ENCODE data around the gene ZNF627.
"Not testable (repeated sequence)": the region's sequence is repeated elsewhere in the genome, so short reads cannot be mapped to it uniquely, and the experiment has no call there.

The ZNF627 gene

DNA sequence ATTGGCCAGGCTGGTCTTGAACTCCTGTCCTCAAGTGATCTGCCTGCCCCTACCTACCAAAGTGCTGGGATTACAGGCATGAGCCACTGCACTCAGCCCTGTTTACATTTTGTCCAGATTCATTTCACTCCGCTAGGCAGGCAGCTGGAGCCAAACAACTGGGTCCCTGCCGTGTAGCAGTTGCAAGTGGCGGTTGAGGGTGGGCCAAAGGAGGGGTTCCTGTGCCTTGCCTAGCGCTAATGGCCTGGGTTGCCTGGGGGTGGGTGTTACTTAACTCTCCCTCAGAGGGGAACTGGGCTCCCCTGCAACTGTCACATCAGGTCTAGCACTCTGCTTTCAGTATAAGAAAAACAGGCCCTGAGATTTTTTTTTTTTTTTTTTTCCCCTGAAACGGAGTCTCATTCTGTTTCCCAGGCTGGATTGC is 27.2 kb upstream of the ZNF627 start:
- DNase-seq: no peak
- in situ Hi-C loops (cut with HindIII; ENCODE audit: low pct_ligation_motif_present, low pct_unique_long_range_greater_than_20kb, low sequenced_read_pairs): no loop called here

DNA sequence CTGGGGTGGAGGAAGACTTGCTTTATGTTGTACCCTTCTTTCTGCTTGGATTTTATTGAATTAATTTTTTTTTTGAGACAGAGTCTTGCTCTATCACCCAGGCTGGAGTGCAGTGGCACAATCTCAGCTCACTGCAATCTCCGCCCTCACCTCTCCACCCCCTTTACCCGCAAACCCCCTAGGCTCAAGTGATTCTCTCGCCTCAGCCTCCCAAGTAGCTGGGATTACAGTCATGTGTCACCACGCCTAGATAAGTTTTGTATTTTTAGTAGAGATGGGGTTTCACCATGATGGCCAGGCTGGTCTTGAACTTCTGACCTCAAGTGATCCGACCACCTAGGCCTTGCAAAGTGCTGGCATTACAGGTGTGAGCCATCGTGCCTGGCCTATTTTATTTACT is 23.9 kb upstream of the ZNF627 start:
- in situ Hi-C loops (cut with HindIII; ENCODE audit: low pct_ligation_motif_present, low pct_unique_long_range_greater_than_20kb, low sequenced_read_pairs); DNase-seq: not testable (repeated sequence)

DNA sequence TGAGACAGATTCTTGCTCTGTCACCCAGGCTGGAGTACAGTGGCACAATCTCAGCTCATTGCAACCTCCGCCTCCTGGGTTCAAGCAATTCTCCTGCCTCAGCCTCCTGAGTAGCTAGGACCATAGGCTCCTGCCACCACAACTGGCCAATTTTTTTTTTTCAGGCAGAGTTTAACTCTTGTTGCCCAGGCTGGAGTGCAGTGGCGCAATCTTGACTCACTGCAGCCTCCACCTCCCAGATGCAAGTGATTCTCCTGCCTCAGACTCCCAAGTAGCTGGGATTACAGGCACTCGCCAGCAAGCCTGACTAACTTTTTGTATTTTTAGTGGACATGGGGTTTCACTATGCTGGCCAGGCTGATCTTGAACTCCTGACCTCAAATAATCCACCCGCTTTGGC is 23.5 kb upstream of the ZNF627 start:
- DNase-seq; in situ Hi-C loops (cut with HindIII; ENCODE audit: low pct_ligation_motif_present, low pct_unique_long_range_greater_than_20kb, low sequenced_read_pairs): not testable (repeated sequence)

DNA sequence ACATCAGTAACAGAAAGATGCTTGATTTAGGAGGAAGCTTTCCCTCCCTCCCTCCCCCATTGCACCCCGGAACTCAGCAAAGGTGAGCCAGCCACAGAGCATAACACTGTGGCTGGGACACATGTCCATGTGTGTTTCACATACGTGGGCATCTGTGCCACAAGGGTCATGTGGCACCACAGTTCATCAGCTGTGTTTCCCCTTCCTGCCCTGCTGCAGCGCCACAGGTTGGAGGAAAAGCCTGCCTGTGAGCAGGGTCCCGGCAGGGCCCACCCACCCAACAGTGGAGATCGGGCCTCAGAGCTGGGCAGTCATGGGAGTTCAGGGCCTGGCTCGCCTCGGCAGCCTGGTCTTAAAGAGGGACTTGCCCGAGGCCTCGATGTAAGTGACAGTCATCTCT is 22.6 kb upstream of the ZNF627 start:
- DNase-seq: no peak
- in situ Hi-C loops (cut with HindIII; ENCODE audit: low pct_ligation_motif_present, low pct_unique_long_range_greater_than_20kb, low sequenced_read_pairs): no loop called here

DNA sequence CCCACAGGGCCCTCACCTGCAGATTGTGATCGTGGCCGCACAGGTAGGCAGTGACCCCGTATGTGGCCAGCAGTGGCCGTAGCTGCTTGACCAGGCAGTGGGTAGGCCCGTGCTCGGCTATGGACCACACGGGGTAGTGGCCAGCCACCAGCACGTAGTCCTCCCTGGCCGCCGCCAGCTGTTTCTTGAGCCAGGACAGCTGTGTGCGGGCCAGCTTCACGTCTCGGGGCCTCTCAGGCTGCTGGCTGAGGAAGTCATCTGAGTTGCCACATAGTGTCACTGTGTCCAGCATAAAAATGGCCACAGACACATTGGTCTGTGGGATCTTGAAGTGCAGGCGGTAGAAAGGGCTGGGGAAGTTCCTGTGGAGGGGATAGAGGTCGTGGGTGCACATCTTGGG is 21.1 kb upstream of the ZNF627 start:
- DNase-seq: no peak
- in situ Hi-C loops (cut with HindIII; ENCODE audit: low pct_ligation_motif_present, low pct_unique_long_range_greater_than_20kb, low sequenced_read_pairs): no loop called here

DNA sequence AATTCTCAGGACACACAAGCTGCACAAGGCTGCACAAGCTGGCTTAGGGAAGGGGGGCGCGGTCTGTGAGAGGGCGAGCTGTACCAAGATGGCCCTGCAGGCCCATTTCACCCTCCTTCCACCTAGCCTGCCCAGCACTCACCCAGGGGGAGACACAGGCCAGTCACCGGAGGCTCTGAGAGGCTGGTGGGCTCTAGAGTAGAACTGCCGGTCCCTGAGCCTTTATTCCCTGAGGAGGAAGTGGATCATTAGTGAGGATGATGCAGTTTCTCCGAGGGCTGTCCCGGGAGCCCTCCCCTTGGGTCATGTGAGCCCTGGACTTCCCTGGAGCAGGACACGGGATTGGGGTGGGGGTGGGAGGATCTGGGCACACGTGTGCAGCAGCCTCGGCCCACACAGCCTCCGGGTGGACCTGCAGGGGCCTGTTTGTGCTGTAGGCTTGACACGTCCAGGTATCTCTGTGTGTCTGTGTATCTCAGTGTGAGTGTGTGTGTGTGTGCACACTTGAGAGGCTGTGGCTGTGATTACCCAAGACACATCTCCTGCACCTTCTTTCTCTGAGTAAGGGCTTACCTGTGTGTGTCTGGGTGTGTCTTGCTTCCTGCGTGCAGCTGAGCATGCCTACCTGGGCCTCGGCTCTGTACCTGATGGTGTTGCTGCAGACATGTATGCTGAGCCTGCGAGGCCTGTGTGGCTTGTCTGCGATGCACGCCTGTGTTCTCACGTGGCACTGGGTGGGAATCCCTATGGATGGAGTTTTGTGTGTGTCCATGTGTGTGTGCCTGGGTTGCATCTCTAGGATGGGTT is 19.6 kb upstream of the ZNF627 start, which contains the start of gene ACP5:
Gene ACP5, minus strand, starts transcription at position 195 of the 807 bp plus-strand sequence. CDS start 328 bp downstream, outside the sequence.
- in situ Hi-C loops (cut with HindIII; ENCODE audit: low pct_ligation_motif_present, low pct_unique_long_range_greater_than_20kb, low sequenced_read_pairs): no loop called here
- no peak for DNase-seq

DNA sequence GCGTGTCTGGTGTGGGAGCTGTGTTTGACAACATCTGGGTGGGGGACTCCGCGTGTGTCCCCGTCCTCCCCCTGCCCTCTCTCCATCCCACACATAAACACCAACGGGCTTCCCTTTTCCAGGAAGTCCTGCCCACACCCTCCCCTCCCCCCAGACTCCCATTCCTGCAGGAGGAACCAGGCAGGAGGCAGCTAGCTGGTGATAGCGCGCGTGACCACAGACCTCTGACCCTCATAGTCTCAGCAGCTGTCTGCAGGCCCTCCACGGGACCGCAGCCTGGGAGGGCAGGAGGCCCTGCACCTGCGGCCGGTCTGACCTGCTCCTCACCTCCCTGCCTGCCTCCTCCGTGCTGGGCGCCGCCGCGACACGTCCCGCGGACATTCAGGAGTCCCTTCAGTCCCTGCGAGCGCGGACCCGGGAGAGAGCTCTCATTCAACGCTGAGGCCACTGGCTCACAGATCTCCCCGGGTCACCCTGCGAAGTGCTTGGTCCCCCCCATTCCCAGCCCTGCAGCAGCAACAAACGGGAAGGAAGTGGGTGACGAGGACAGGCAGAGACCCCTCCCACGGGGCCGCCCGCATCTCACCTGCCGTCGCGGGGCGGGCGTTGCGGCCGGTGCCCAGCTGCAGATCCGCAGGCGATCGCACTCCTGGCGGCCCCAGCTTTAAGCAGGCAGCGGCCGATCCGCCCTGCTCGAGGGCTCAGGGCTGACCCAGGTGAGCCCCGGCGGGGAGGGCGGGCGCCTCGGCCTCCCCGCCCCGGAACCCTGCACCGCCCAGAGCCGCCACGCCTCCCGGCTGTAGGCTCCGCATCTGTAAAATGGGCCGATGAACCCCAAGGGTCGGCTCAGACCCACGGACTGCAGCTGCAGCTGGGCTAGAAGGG is 18.8 kb upstream of the ZNF627 start:
- in situ Hi-C loops (cut with HindIII; ENCODE audit: low pct_ligation_motif_present, low pct_unique_long_range_greater_than_20kb, low sequenced_read_pairs): no loop called here
- no peak for DNase-seq

DNA sequence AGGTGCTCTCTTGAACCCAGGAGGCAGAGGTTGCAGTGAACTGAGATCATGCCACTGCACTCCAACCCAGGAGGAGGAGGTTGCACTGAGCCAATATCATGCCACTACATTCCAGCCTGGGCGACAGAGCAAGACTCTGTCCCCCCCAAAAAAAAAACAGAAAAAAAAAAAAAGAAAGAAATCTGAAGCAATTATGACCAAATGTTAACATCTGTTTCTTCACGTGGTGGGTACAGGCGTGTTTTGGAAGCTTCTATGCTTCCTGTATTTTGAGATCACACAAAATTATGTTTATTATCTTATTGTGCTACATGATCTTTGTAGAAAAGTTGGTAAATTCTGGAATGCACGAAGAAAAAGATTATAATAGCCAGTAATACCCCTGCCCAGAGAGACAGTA is 17.2 kb upstream of the ZNF627 start:
- in situ Hi-C loops (cut with HindIII; ENCODE audit: low pct_ligation_motif_present, low pct_unique_long_range_greater_than_20kb, low sequenced_read_pairs): no loop called here
- no peak for DNase-seq

DNA sequence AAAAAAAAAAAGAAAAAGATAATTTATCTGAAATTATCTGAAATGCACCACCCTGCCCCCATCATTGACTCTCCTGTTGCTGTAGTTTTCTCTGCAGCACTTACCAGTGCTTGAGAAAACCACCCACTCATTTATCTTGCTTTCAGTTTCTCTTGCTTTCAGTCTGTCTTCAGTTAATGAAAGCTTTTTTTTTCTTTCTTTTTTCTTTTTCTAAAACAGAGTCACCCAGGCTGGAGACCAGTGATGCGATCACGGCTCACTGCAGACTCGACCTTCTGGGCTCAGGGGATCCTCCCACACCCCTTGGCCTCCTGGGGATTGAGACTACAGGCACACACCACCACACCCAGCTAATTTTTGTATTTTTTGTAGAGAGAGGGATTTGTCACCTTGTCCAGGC is 15.5 kb upstream of the ZNF627 start:
- in situ Hi-C loops (cut with HindIII; ENCODE audit: low pct_ligation_motif_present, low pct_unique_long_range_greater_than_20kb, low sequenced_read_pairs): no loop called here
- DNase-seq: no peak

DNA sequence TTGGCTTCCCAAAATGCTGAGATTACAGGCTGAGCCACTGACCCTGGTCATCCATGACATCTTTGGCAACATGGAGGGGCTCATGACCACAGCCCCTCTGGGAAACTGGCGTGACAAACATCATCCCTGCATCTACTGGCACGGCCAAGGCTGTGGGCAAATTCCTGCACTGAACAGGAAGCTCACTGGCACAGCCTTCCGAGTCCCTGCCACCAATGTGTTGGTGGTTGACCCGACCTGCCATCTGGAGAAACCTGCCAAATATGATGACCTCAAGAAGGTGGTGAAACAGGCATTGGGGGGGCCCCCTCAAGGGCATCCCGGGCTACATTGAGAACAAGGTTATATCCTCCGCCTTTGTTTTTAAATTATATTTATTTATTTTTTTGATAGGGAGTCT is 11.0 kb upstream of the ZNF627 start:
- in situ Hi-C loops (cut with HindIII; ENCODE audit: low pct_ligation_motif_present, low pct_unique_long_range_greater_than_20kb, low sequenced_read_pairs): no loop called here
- no peak for DNase-seq

DNA sequence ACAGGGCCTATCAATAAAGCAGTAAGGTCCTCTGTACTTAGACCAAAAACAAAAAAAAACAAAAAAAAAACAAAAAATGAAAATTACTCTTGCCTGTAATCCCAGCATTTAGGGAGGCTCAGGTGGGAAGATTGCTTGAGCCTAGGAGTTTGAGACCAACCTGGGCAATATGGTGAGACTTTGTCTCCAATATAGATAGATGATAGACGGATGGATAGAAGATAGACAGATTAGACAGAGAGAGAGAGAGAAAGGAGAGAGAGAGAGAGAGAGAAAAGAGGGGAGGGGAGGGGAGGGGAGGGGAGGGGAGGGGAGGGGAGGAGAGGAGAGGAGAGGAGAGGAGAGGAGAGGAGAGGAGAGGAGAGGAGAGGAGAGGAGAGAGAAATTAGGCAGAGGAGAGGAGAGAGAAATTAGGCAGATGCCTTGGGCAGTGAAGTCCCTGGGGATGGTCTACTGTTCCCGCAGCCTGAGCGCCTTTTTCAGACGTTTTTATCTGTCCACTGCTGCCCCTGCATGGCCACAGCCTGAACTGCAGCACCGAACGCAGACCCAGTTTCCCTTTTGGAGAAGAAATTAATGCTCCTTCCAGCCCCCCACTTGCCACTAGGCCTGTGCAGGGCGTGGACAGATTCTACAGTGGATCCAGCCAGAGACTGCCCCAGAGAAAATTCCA is 9.8 kb upstream of the ZNF627 start:
- peak; percentile 50 for DNase-seq
- in situ Hi-C loops (cut with HindIII; ENCODE audit: low pct_ligation_motif_present, low pct_unique_long_range_greater_than_20kb, low sequenced_read_pairs): no loop called here

DNA sequence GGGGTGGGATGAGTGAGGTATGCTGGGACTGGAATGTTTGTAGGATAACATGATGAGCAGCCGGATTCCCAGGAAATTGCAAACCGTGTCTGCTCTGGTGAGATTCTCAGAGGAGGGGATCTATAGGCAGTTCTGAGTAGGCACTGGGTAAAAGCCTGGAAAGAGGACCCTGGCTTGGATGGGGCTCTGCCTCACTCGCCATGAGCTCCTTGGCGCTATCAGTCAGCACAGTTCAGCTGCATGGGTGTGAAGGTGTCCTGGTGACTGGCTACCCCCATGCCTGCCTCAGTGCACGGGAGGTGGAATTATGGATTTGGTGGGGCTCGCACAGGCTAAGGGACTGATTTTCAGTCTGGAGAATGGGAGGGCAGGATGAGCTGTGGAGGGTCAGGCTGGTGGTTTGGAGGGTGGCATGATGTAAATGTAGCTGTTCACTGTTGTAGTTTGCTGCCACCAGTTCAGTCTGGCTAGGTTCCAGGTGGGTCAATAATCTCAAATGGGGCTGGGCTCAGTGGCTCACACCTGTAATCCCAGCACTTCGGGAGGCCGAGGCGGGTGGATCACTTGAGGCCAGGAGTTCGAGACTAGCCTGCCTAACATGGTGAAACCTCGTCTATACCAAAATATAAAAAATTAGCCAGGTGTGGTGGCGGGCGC is 9.2 kb upstream of the ZNF627 start:
- in situ Hi-C loops (cut with HindIII; ENCODE audit: low pct_ligation_motif_present, low pct_unique_long_range_greater_than_20kb, low sequenced_read_pairs): no loop called here
- no peak for DNase-seq

DNA sequence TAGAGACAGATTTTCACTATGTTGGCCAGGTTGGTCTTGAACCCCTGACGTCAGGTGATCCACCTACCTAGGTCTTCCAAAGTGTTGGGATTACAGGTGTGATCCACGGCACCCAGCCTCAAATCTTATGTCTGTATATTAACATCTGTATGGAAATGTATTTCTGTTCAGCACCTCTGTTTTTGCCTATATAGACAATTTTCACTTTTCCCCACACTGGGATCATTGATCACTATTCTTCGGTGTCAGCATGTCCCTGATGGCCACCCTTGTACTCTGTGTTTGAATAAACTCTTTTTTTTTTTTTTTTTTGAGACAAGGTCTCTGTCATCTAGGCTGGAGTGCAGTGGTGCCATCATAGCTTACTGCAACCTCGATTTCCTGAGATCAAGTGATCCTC is 3.2 kb upstream of the ZNF627 start:
- no peak for DNase-seq
- in situ Hi-C loops (cut with HindIII; ENCODE audit: low pct_ligation_motif_present, low pct_unique_long_range_greater_than_20kb, low sequenced_read_pairs): no loop called here

DNA sequence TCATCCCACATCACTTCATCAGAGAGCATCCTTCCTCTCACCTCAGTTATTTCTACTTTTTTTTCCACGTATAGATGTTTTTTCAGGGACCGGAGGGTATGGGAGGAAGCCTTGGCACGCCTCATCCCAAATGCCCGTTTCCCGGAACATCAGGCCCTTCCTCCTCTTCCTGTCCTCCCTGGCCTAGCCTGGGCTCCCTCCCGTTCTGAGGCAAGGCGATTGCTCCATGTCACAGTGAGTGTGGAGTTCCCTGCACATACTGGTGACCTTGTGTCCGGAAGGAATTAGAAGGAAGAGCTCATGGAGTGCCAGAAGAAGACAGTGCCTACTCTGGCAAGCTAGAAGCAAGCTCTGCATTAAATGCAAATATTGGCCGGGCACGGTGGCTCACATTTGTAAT is 1.1 kb upstream of the ZNF627 start:
- in situ Hi-C loops (cut with HindIII; ENCODE audit: low pct_ligation_motif_present, low pct_unique_long_range_greater_than_20kb, low sequenced_read_pairs): no loop called here
- DNase-seq: no peak

DNA sequence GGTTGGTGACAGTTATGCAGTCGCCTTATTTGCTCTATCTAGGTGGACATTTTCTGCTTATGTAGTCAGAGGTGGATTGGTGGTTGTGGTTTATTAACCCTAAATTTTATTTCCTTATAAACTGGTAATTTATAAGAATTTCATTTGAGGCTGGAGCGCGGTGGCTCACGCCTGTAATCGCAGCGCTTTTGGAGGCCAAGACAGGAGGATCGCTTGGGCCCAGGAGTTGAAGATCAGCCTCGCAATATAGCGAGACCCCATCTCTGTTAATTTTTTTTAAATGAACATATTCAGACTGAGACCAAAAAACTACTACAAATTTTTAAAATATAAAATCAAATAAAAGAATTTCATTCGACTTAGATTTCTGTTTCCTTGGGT is 810 bp downstream of the ZNF627 start:
- in situ Hi-C loops (cut with HindIII; ENCODE audit: low pct_ligation_motif_present, low pct_unique_long_range_greater_than_20kb, low sequenced_read_pairs): no loop called here
- DNase-seq: no peak

DNA sequence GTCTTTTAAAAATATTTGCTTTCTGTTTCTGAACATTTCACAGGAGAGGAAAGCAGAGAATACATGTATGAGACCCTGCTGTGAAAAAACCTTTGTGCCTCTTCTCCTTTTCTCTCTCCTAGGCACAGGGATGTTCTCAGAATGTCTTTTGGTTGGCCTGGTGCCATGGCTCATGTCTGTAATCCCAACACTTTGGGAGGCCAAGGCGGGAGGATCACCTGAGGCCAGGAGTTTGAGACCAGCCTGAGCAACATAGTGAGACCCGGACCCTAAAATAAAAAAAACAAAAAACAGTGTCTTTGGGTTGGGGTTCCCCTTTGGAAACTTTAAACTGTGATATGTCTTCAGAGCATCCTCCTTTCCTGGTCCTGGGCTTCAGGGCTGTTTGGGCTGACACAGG is 1.5 kb downstream of the ZNF627 start:
- in situ Hi-C loops (cut with HindIII; ENCODE audit: low pct_ligation_motif_present, low pct_unique_long_range_greater_than_20kb, low sequenced_read_pairs): no loop called here
- no peak for DNase-seq

DNA sequence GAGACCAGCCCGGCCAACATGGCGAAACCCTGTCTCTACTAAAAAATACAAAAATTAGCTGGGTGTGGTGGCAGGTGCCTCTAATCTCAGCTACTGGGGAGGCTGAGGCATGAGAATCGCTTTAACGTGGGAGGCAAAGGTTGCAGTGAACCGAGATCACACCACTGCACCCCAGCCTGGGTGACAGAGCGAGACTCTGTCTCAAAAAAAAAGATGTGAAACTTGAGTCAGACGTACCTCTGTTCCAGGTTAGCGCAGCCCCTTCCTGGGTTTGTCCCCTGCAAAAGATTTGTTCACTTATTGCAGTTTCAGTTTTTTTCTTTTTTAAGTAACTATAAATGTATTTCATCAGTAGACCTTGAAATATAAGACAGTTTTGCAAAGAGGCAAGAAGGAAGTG is 2.4 kb downstream of the ZNF627 start:
- DNase-seq; in situ Hi-C loops (cut with HindIII; ENCODE audit: low pct_ligation_motif_present, low pct_unique_long_range_greater_than_20kb, low sequenced_read_pairs): not testable (repeated sequence)

DNA sequence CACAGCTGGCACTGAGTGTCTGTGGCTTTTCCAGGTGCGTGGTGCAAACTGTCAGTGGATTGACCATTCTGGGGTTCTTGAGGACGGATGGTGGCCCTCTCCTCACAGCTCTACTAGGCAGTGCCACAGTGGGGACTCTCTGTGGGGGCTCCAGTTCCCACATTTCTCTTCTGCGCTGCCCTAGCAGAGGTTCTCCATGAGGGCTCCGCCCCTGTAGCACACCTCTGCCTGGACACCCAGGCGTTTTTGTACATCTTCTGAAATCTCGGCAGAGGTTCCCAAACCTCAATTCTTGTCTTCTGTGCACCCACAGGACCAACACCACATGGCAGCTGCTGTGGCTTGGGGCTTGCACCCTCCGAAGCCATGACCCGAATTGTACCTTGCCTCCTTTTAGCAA is 9.2 kb downstream of the ZNF627 start:
- in situ Hi-C loops (cut with HindIII; ENCODE audit: low pct_ligation_motif_present, low pct_unique_long_range_greater_than_20kb, low sequenced_read_pairs): no loop called here
- no peak for DNase-seq

DNA sequence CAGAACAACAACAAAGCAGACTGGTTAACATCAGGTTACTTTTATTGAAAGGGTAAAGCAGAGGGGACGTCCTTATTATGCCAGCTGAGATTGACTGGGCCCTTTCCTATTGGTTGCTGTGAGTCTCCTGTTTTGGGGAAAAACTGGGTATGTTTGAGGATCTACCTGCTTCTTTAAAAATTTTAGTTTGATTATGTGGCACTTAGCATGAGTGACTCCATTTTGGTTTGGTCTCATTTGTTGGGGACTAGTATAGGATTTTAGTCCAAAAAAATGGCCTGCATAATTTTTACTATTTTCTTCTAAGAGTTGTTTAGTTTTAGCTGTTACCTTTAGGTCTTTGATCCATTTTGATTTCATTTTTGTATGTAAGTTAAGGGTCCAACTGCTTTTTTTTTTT is 14.4 kb downstream of the ZNF627 start:
- in situ Hi-C loops (cut with HindIII; ENCODE audit: low pct_ligation_motif_present, low pct_unique_long_range_greater_than_20kb, low sequenced_read_pairs): no loop called here

More for the DNA sequence above, 14.4 kb downstream of the ZNF627 start:
- DNase-seq: no peak
